ENCODE measurements around the gene ERCC5.

The ERCC5 gene

DNA sequence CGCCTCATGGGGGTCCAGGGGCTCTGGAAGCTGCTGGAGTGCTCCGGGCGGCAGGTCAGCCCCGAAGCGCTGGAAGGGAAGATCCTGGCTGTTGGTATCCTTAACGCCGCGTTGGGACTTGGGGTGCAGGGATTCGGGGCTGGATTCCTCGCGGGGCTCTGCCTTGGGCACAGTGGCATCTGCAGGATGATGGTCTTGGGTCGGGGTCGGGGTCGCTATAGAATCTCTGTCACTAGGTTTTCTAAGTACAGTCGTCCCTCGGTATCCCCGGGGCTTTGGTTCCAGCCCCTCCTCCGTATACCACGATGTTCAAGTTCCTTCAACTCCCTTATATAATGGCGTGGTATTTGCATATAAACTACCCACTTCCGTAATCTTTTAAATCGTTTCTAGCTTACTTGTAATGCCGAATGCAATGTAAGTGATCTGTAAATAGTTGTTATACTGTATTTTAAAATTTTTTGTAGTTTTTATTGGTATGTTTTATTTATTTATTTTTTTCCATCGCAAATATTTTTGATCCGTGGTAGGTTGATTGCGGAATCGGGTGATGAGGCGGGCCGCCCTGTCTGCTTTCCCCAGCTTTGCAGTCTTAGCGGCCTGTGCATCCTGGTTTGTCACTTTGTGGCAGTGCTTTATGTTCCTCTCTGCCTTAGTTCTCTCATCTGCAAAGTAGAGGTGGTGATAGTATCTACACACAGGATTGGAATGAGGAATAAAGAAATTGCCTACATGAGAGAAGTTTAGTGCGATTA is 606 bp downstream of the ERCC5 start:
- peak; percentile 46 for DNase-seq

DNA sequence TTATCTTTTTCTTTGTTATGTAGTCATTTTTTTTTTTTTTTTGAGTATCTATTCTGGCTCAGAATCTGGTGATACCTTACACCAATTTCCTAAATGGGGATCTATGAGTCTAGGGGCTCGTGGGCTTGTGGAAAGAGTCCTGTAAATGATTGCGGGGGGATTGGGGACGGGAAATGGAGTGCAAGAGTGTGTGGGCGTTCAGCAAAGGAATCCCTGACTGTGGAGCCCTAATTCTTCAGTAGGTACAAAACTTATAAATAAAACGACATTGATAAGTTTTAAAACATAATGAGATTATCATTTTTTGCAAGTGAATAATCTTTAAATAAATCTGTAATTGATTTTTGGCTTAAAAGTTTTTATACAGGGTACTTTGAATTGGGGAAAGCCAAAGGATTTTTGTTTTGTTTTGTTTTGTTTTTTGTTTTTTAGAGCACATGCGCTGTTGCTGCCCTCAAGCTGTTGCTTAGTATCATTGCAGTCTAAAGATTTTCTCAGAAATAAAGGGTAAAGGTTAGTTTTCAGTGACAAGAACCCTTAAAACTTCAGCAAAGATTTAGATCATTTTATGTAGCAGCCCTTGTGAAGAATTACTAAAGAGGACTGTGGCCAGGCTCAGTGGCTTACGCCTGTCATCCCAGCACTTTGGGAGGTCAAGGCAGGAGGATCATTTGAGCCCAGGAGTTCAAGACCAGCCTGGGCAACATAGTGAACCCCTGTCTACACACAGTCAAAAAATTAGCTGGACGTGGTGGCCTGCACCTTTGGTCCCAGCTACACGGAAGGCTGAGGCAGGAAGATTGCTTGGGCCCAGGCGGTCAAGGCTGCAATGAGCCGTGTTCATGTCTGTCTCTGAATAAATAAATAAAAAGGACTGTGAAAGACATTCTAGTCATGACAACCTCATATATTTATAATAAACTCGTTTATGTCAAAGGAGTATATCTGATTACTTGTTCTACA is 1.7 kb downstream of the ERCC5 start:
- no peak for DNase-seq

GRCh38 chr13:102848956-102849355 is 3.1 kb downstream of the ERCC5 start:
- DNase-seq = no peak

DNA sequence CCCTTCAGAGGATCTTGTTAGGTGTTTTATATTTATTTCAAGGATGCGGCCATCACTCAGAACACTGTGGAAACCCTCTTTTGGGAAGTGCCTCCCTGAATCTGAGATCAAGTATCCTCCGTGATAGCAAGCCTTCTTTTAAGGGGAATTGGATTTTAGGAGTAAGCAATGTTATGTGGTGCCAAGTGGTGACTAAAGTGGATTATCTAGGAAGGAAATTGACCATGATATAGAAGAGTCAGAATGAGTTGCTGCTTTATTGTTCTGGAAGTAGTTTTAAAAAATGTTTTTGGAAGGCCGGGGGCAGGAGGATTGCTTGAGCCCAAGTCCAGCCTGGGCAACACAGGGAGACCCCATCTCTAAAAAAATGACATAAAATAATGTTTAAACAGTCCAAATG is 6.7 kb downstream of the ERCC5 start:
- DNase-seq = no peak

DNA sequence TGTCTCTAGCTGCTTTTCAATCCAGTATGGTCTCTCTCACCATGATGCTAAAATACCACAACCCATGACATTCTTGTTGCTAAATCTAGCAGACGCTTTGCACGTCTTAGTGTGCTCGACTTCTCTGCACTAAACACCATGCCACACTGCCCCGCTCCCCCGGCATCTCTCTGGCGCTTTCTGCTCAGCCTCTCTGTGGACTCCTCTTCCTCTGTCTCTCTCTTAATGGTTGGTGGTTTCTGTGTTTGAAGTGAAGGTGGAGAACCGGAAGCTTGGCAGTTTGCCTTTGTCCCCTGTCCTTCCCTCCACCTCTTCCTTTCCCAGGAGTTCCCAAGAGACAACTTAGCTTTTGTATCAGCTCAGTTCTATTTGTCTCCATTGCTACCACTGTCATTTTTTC is 8.8 kb downstream of the ERCC5 start:
- no peak for DNase-seq

- no peak for DNase-seq
These were observed 10.7 kb downstream of the ERCC5 start for GRCh38 chr13:102856557-102856956.

GRCh38 chr13:102862624-102863210 is 16.9 kb downstream of the ERCC5 start:
- no peak for DNase-seq

- DNase-seq = no peak
These were observed 17.8 kb downstream of the ERCC5 start for GRCh38 chr13:102863590-102863989.

DNA sequence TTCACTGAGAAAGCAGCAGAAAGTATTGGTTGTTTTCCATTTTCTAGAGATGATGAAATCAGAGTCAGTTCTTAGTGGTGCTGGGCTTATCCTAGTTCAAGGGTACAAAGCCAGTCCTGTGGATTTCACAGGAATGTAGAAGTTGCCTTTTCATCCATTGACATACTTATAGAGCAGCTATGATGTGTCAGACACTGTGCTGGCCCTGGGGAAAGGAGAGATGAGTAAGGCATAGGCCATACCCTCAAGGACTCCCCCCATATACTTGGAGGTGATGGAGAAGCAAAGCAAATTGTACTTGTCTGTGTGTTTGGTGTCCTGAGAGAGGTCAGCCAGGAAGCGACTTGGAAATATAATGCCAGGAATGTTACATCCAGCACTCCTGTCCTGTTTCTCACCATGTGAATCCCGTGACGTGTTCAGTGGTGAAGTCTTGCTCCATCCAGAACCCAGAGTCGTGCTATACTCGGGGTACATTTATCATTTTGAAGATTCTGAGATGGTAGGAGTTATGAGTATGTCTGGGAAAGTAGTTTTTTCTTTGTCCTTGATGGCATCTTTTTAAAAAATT is 22.6 kb downstream of the ERCC5 start:
- DNase-seq = no peak

GRCh38 chr13:102869948-102870676 is 24.3 kb downstream of the ERCC5 start:
- DNase-seq = no peak

DNA sequence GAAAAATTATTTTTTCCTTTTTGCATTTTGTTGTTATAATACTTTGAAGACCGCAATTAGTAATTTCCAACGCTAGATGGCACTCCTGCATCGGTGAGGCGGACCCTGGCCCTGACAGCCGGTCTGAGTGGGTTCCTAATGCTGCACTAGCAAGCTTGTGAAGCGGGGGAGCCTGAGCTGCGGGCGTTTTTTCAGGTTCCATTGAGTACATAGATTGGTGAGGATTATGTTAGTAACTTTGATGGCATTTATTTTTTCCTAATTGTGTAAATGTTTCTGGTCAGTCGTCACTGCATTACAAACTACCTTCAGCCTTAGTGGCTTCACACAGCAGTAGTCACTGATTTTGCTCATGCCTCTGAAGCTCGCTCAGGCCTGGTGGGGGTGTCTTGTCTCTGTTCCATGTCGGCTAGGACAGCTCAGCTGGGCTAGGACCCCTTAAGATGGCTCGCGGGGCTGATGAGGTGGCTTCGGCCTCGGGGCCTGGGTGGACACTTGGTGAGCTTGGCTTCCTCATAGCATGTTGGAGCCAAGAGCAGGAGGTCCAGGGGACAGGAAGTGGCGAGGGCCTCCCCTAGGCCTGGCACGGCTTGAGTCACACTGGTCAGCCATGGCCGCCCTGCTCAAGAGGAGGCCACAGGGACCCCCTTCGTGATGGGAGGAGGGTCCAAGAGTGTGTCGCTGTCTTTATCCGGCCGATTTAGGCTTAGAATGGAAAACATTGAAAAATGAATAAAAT is 25.0 kb downstream of the ERCC5 start:
- peak; percentile 29 for DNase-seq

DNA sequence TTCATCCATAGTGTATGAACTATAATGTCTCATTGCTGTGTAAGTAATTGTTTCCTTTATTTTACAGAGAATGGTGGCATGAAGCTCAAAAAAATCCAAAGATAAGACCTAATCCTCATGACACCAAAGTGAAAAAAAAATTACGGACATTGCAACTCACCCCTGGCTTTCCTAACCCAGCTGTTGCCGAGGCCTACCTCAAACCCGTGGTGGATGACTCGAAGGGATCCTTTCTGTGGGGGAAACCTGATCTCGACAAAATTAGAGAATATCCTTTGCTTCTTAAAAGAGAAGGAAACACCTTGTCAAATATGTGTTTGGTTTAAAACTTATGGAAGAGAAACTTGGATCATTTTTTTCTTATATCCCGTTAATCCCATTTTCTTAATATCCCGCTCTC is 26.3 kb downstream of the ERCC5 start:
- no peak for DNase-seq

- no peak for DNase-seq
These were observed 26.7 kb downstream of the ERCC5 start for GRCh38 chr13:102872531-102872930.

GRCh38 chr13:102873653-102874052 is 27.8 kb downstream of the ERCC5 start:
- no peak for DNase-seq

DNA sequence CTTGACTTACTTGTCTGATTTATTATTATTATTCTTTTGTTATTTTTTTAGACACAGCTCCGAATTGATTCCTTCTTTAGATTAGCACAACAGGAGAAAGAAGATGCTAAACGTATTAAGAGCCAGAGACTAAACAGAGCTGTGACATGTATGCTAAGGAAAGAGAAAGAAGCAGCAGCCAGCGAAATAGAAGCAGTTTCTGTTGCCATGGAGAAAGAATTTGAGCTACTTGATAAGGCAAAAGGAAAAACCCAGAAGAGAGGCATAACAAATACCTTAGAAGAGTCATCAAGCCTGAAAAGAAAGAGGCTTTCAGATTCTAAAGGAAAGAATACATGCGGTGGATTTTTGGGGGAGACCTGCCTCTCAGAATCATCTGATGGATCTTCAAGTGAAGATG is 29.4 kb downstream of the ERCC5 start:
- no peak for DNase-seq

DNA sequence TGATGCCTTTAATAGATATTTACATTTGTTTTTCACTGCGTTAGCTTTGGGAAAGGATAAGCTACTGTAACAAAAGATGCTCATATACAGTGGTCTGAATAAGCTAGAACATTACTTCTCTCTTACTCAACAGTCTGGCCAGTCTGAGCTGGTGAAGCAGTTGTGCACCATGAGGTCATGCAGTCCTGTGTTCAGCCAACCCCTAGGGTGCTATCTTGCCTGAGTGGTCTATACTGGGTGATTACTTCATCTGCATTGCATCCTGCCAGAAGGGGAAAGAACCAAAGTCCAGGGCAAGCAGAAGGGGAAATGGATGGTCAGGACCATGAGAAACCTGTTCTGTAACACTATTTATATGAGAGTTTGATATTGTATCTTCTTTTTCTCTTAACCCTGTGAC is 31.5 kb downstream of the ERCC5 start:
- DNase-seq = no peak

DNA sequence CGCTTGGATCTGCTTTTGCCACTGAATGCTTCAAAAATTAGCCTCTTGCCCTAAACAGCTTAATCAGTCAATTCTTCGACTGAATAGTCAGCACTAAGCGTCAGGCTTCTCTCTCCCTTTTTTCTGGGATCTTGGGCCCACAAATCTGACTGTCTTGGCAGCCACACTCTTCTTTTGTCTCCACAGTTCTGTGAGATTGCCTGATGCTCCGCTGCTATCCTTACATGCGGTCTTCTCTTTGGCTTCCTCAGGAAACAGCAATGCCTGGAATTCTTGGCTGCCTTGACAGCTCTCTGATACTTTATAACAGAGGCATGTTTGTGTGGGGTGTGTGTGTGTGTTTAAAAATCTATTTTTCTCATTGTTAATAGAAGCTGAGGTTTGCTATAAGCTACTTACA is 32.6 kb downstream of the ERCC5 start:
- no peak for DNase-seq

GRCh38 chr13:102879793-102880499 is 34.1 kb downstream of the ERCC5 start:
- DNase-seq = no peak

DNA sequence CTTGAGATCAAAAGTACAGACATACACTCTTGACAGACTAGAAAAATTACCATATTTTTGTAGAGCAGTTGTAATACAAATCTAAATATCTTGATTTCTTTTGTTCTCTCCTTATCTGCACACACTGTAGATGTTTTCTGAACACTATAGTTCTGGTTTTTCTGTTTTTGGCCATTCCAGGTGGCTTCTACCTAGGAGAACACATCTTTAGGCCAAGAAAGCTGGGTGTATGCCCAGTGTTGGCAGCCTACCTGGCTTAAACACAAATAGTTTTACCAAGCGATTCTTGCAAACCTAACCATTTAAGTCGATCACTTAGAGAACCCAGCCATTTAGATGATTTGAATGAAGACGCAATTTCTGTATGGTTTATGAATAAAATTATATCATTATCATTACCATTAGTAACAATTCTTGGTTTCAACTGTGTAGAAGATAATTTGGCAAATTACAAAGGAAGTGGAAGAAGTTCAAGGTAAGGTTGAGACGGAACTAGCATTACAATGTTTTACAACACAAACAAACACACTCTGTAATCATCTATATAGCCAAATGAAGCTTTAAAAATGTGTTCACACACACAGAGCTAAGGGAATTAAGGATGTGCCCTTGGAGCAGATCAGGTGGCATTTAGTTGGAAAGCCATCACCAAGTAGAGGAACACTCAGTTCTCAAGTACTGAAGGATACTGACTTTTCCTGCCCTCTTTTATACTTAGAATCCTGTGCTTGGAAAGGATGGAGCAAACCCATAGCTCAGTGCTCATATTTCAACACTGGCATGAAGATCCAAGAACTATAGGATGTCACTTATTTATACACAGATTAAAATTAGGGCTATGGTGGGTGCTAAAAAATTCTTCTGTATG is 36.2 kb downstream of the ERCC5 start:
- DNase-seq = no peak

- DNase-seq = no peak
These were observed 46.7 kb downstream of the ERCC5 start for GRCh38 chr13:102892503-102892902.
